GM21447 (cell line): Measurements from ENCODE around the gene CX3CL1.
"Not testable (repeated sequence)": the region's sequence is repeated elsewhere in the genome, so short reads cannot be mapped to it uniquely, and the experiment has no call there.

ENCODE experiments used
- ATAC-seq: cut with Tn5 transposase; IDR thresholded peaks from one replicate; pipeline ENCODE4 v1.9.1; 2021; ENCODE audit not compliant: unreplicated experiment

Gene CX3CL1

GRCh38 chr16:57381791-57382534, 9.7 kb downstream of the CX3CL1 start:
- no peak for ATAC-seq

- ATAC-seq = no peak
These were observed 10.4 kb downstream of the CX3CL1 start for GRCh38 chr16:57382535-57383275.

GRCh38 chr16:57383276-57384247, 11.3 kb downstream of the CX3CL1 start:
- no peak for ATAC-seq

GRCh38 chr16:57384248-57385070, 12.2 kb downstream of the CX3CL1 start:
- ATAC-seq = no peak

- ATAC-seq = no peak
These were observed 12.8 kb downstream of the CX3CL1 start for GRCh38 chr16:57385083-57385482.

- ATAC-seq = no peak
These were observed 14.2 kb downstream of the CX3CL1 start for GRCh38 chr16:57386381-57386951.

GRCh38 chr16:57387598-57388354, 15.5 kb downstream of the CX3CL1 start:
- peak; percentile 58 for ATAC-seq

GRCh38 chr16:57388359-57389086, 16.2 kb downstream of the CX3CL1 start:
- ATAC-seq = peak; percentile 55

- ATAC-seq = no peak
These were observed 16.8 kb downstream of the CX3CL1 start for GRCh38 chr16:57389087-57389468.

- no peak for ATAC-seq
These were observed 18.5 kb downstream of the CX3CL1 start for GRCh38 chr16:57390636-57391295.

GRCh38 chr16:57391300-57391699, 19.0 kb downstream of the CX3CL1 start:
- ATAC-seq = no peak

- no peak for ATAC-seq
These were observed 19.4 kb downstream of the CX3CL1 start for GRCh38 chr16:57391708-57392107.

GRCh38 chr16:57392694-57393093, 20.4 kb downstream of the CX3CL1 start:
- ATAC-seq = no peak

GRCh38 chr16:57394444-57394843, 22.2 kb downstream of the CX3CL1 start:
- no peak for ATAC-seq

GRCh38 chr16:57395026-57395425, 22.7 kb downstream of the CX3CL1 start:
- no peak for ATAC-seq

GRCh38 chr16:57396786-57397185, 24.5 kb downstream of the CX3CL1 start:
- ATAC-seq = no peak

- ATAC-seq = not testable (repeated sequence)
These were observed 25.2 kb downstream of the CX3CL1 start for GRCh38 chr16:57397493-57397892.
